Liver (tissue), 9 donors: Measurements from ENCODE around the gene DCAF8. TPM values are rescaled to one million over a fixed set of nuclear protein-coding genes. Genes with fewer than 3 reads are reported as not detected.

Source experiments
- DNase-seq: peaks from one replicate; pipeline ENCODE4 v3.0.0-alpha.2; 2017; ENCODE audit warnings: low spot score
- H3K27ac ChIP-seq, 2 donors: one replicate each; pipeline ENCODE4 v1.7.0; 2013; ENCODE audit warnings: inconsistent platforms in 2 of 2, low read length in 2 of 2, control low read depth in 1 of 2, low read depth in 1 of 2, mild to moderate bottlenecking in 1 of 2
- H3K27me3 ChIP-seq, 4 donors: one replicate each; pipeline versions ENCODE4 v1.6.1 to v1.7.0; 2013; ENCODE audit warnings: low read length in 3 of 4, inconsistent platforms in 1 of 4, mild to moderate bottlenecking in 1 of 4, moderate library complexity in 1 of 4; ENCODE audit not compliant: control insufficient read depth in 4 of 4, insufficient read depth in 4 of 4
- H3K36me3 ChIP-seq, 4 donors: one replicate each; pipeline versions ENCODE4 v1.6.1 to v1.7.0; 2013; ENCODE audit warnings: low read length in 3 of 4, mild to moderate bottlenecking in 3 of 4, low read depth in 1 of 4, moderate library complexity in 1 of 4; ENCODE audit not compliant: control insufficient read depth in 4 of 4, insufficient read depth in 3 of 4
- H3K4me1 ChIP-seq, 4 donors: one replicate each; pipeline versions ENCODE4 v1.6.1 to v1.7.0; 2013; ENCODE audit warnings: low read length in 3 of 4, mild to moderate bottlenecking in 3 of 4, moderate library complexity in 1 of 4; ENCODE audit not compliant: control insufficient read depth in 4 of 4, insufficient read depth in 4 of 4
- H3K4me3 ChIP-seq, 3 donors: one replicate each; pipeline versions ENCODE4 v1.6.1 to v1.7.0; 2013; ENCODE audit warnings: low read length in 3 of 3, control low read depth in 1 of 3, low read depth in 1 of 3, mild to moderate bottlenecking in 1 of 3
- H3K9ac ChIP-seq, 2 donors: one replicate each; pipeline ENCODE4 v1.7.0; 2013; ENCODE audit warnings: low read length in 2 of 2, mild to moderate bottlenecking in 2 of 2, moderate library complexity in 2 of 2, control low read depth in 1 of 2, low read depth in 1 of 2
- H3K9me3 ChIP-seq, 4 donors: one replicate each; pipeline versions ENCODE4 v1.6.1 to v1.7.0; 2013; ENCODE audit warnings: low read length in 3 of 4; ENCODE audit not compliant: control insufficient read depth in 4 of 4
- CTCF ChIP-seq: fragments of 150-350 bp; IDR thresholded peaks from 2 replicates; pipeline ENCODE4 v1.5.1; 2017; ENCODE audit warnings: improper control_type of control experiment, low read depth, low read length; ENCODE audit not compliant: missing input control
- EGR1 ChIP-seq, 2 donors: IDR thresholded peaks; 2 replicates each; pipeline ENCODE4 v1.6.1; 2016 to 2018; ENCODE audit warnings: antibody characterized with exemption in 2 of 2, low read depth in 2 of 2
- FOXA1 ChIP-seq: IDR thresholded peaks from 2 replicates; pipeline ENCODE4 v1.6.1; 2016; ENCODE audit warnings: antibody characterized with exemption
- FOXA2 ChIP-seq: IDR thresholded peaks from 2 replicates; pipeline ENCODE4 v1.6.1; 2016; ENCODE audit warnings: antibody characterized with exemption
- GABPA ChIP-seq, 2 donors: IDR thresholded peaks in 1 of 2; conservative IDR thresholded peaks in 1 of 2; 2 replicates each; pipeline ENCODE4 v1.6.1; 2016; ENCODE audit warnings: antibody characterized with exemption in 2 of 2, mild to moderate bottlenecking in 1 of 2, moderate library complexity in 1 of 2
- HNF4A ChIP-seq, 2 donors: conservative IDR thresholded peaks; 2 replicates each; pipeline ENCODE4 v1.6.1; 2016; ENCODE audit warnings: antibody characterized with exemption in 2 of 2, mild to moderate bottlenecking in 2 of 2
- HNF4G ChIP-seq: IDR thresholded peaks from 2 replicates; pipeline ENCODE4 v1.6.1; 2016; ENCODE audit warnings: antibody characterized with exemption
- JUND ChIP-seq, 2 donors: IDR thresholded peaks; 2 replicates each; pipeline ENCODE4 v1.6.1; 2016; ENCODE audit warnings: antibody characterized with exemption in 2 of 2
- MAX ChIP-seq: IDR thresholded peaks from 2 replicates; pipeline ENCODE4 v1.6.1; 2016; ENCODE audit warnings: antibody characterized with exemption
- NR2F2 ChIP-seq: IDR thresholded peaks from 2 replicates; pipeline ENCODE4 v1.6.1; 2016; ENCODE audit warnings: antibody characterized with exemption
- RAD21 ChIP-seq, 2 donors: IDR thresholded peaks; 2 replicates each; pipeline ENCODE4 v1.6.1; 2016; ENCODE audit warnings: antibody characterized with exemption in 2 of 2, mild to moderate bottlenecking in 2 of 2
- RXRA ChIP-seq, 2 donors: IDR thresholded peaks; 2 replicates each; pipeline ENCODE4 v1.6.1; 2017 to 2018; ENCODE audit warnings: antibody characterized with exemption in 2 of 2, mild to moderate bottlenecking in 1 of 2
- SP1 ChIP-seq: IDR thresholded peaks from 2 replicates; pipeline ENCODE4 v1.6.1; 2018; ENCODE audit warnings: antibody characterized with exemption, mild to moderate bottlenecking
- TAF1 ChIP-seq: conservative IDR thresholded peaks from 2 replicates; pipeline ENCODE4 v1.6.1; 2016; ENCODE audit warnings: antibody characterized with exemption, mild to moderate bottlenecking
- YY1 ChIP-seq: IDR thresholded peaks from 2 replicates; pipeline ENCODE4 v1.6.1; 2016; ENCODE audit warnings: antibody characterized with exemption, mild to moderate bottlenecking
- ZBTB33 ChIP-seq: IDR thresholded peaks from 2 replicates; pipeline ENCODE4 v1.6.1; 2016; ENCODE audit warnings: antibody characterized with exemption
- WGBS: extraction: QIAGEN DNeasy Blood & Tissue Kit; methylation state at CpG from one replicate; pipeline ENCODE4 v1.1.7; 2013; 5-methylcytosine and 5-hydroxymethylcytosine counted together
- polyA plus RNA-seq, 2 donors: library from polyadenylated mRNA; stranded (reverse) in 1 of 2; unstranded in 1 of 2; fragments of 200-250 nt in 1 of 2; fragments of >200 nt in 1 of 2; fragmentation: Nextera tagmentation in 1 of 2; extraction: Ambion mirVana in 1 of 2; gene quantifications; one replicate each; pipeline versions ENCODE4 v1.2.1 to v1.2.3, GENCODE V29; 2013 to 2015
- total RNA-seq, 2 donors: library from RNA; depleted of rRNA; stranded (reverse); fragments of >200 nt; gene quantifications; one replicate each; pipeline ENCODE4 v1.2.3, GENCODE V29; 2014
- donor health status: healthy.
- donor health status: healthy.
- donor health status: healthy.
- donor health status: healthy.
- donor health status: healthy.

Gene DCAF8
- total and polyA plus RNA-seq, 4 donors, result 80.3 to 199 (median 102) TPM

- TF ChIP-seq JUND (IDR thresholded peaks at IDR 0.05), result no peak
- no peak for TF ChIP-seq FOXA2
- no peak for TF ChIP-seq YY1
- no peak for DNase-seq
- Histone ChIP-seq H3K4me3 (no peak overlapping the region), H3K36me3 (peaks cover 16 to 88% (median 81%) of the 10 kb centered on the region in 4 donors), H3K27me3 (no peaks in the 10 kb centered on the region), H3K9me3 (no peaks in the 10 kb centered on the region), H3K9ac (no peak overlapping the region), H3K4me1 (peaks cover 0 to 14% (median 3%) of the 10 kb centered on the region in 4 donors), H3K27ac (no peak overlapping the region)
- WGBS, result 97% methylated on average over 1 of the region's 1 CpG
These were observed 33.7 kb upstream of the DCAF8 start for GRCh38 chr1:160296036-160296435.

- Histone ChIP-seq H3K4me1 (peaks cover 0 to 24% (median 12%) of the 10 kb centered on the region in 4 donors), H3K9me3 (no peaks in the 10 kb centered on the region), H3K27ac (peak overlapping the region; percentile 6 to 34), H3K36me3 (peaks cover 18 to 88% (median 87%) of the 10 kb centered on the region in 4 donors), H3K9ac (no peak overlapping the region), H3K27me3 (no peaks in the 10 kb centered on the region), H3K4me3 (no peak overlapping the region)
- DNase-seq, result no peak
- WGBS, result 54% methylated on average over 8 of the region's 8 CpGs
- TF ChIP-seq MAX (no peak), RXRA (IDR thresholded peaks at IDR 0.05) (peak in 1 of 2 donors; percentile 8), HNF4A (conservative IDR thresholded peaks at IDR 0.05) (peak in 1 of 2 donors; percentile 22)
These were observed 30.9 kb upstream of the DCAF8 start for GRCh38 chr1:160293020-160293968.

GRCh38 chr1:160291248-160292220, 29.2 kb upstream of the DCAF8 start:
- H3K4me3 ChIP-seq, result no peak overlapping the region
- no peaks in the 10 kb centered on the region for H3K27me3 ChIP-seq
- peaks cover 18 to 72% (median 72%) of the 10 kb centered on the region in 4 donors for H3K36me3 ChIP-seq
- WGBS, result 43% methylated on average over 11 of the region's 11 CpGs
- H3K9me3 ChIP-seq, result no peaks in the 10 kb centered on the region
- no peak overlapping the region for H3K9ac ChIP-seq
- H3K27ac ChIP-seq, result no peak overlapping the region
- peak; percentile 65 for DNase-seq
- H3K4me1 ChIP-seq, result peaks cover 0 to 27% (median 13%) of the 10 kb centered on the region in 4 donors
- TF ChIP-seq FOXA2 (no peak), SP1 (no peak), CTCF (peak; percentile 82), HNF4G (no peak), EGR1 (IDR thresholded peaks at IDR 0.05; ENCODE audit: low read depth in 2 of 2) (no peak), FOXA1 (peak; percentile 4), RAD21 (IDR thresholded peaks at IDR 0.05) (peak; percentile 84 to 92), RXRA (IDR thresholded peaks at IDR 0.05) (no peak), YY1 (no peak), MAX (no peak), ZBTB33 (no peak), JUND (IDR thresholded peaks at IDR 0.05) (no peak), NR2F2 (no peak), TAF1 (no peak), HNF4A (conservative IDR thresholded peaks at IDR 0.05) (no peak), GABPA (IDR thresholded peaks at IDR 0.05 in 1 of 2, conservative IDR thresholded peaks at IDR 0.05 in 1 of 2) (no peak)
